Fibroblast of lung (primary cell): ENCODE data around the gene PCTP. TPM values are rescaled to one million over a fixed set of nuclear protein-coding genes. Genes with fewer than 3 reads are reported as not detected.

Source experiments
- DNase-seq, 2 donors: peaks; one replicate each; pipeline versions ENCODE4 v3.0.0 to v3.0.0-alpha.2; 2010; ENCODE audit warnings: low read depth in 2 of 2
- H2AFZ ChIP-seq: 2 replicates; pipeline ENCODE4 v1.5.1; 2012; ENCODE audit warnings: low read length, control low read depth, inconsistent platforms
- H3K27ac ChIP-seq: 2 replicates; pipeline ENCODE4 v1.5.1; 2011; ENCODE audit warnings: low read length, control low read depth; ENCODE audit not compliant: insufficient read depth
- H3K27me3 ChIP-seq: 2 replicates; pipeline ENCODE4 v1.5.1; 2011; ENCODE audit warnings: mild to moderate bottlenecking, low read length; ENCODE audit not compliant: control insufficient read depth, insufficient read depth
- H3K36me3 ChIP-seq: 2 replicates; pipeline ENCODE4 v1.5.1; 2011; ENCODE audit warnings: low read length; ENCODE audit not compliant: control insufficient read depth, insufficient read depth
- H3K4me1 ChIP-seq: 2 replicates; pipeline ENCODE4 v1.5.1; 2011; ENCODE audit warnings: low read length; ENCODE audit not compliant: control insufficient read depth, insufficient read depth; ENCODE audit errors: extremely low read depth
- H3K4me2 ChIP-seq: 2 replicates; pipeline ENCODE4 v1.5.1; 2011; ENCODE audit warnings: low read length, control low read depth; ENCODE audit not compliant: insufficient read depth; ENCODE audit errors: extremely low read depth
- H3K4me3 ChIP-seq, 4 experiments: fragments of 200-600 bp in 1 of 4; sonication (generic) in 1 of 4; replicated peaks in 1 of 4; 2 replicates each; pipeline ENCODE4 v1.5.1; 2011 to 2016; ENCODE audit warnings: low read length in 4 of 4, low read depth in 3 of 4, mild to moderate bottlenecking in 3 of 4, control low read depth in 2 of 4, inconsistent platforms in 1 of 4, mixed read lengths in 1 of 4; ENCODE audit not compliant: insufficient read depth in 1 of 4; ENCODE audit errors: control extremely low read depth in 1 of 4
- H3K79me2 ChIP-seq: 2 replicates; pipeline ENCODE4 v1.5.1; 2012; ENCODE audit warnings: mild to moderate bottlenecking, low read length, inconsistent platforms; ENCODE audit not compliant: control insufficient read depth, insufficient read depth
- H3K9ac ChIP-seq: 2 replicates; pipeline ENCODE4 v1.5.1; 2011; ENCODE audit warnings: mild to moderate bottlenecking, low read length, control low read depth; ENCODE audit not compliant: insufficient read depth
- H3K9me3 ChIP-seq: 2 replicates; pipeline ENCODE4 v1.5.1; 2012; ENCODE audit warnings: low read depth, low read length; ENCODE audit not compliant: control insufficient read depth, insufficient read depth
- H4K20me1 ChIP-seq: 2 replicates; pipeline ENCODE4 v1.5.1; 2011; ENCODE audit warnings: low read length; ENCODE audit not compliant: control insufficient read depth, insufficient read depth; ENCODE audit errors: extremely low read depth
- CTCF ChIP-seq, 2 donors: IDR thresholded peaks in 1 of 2; conservative IDR thresholded peaks in 1 of 2; 1 replicate in 1 of 2; 2 replicates in 1 of 2; pipeline ENCODE4 v1.5.1; 2011 to 2012; ENCODE audit warnings: low read length in 2 of 2, control low read depth in 1 of 2, inconsistent platforms in 1 of 2, low read depth in 1 of 2, mild to moderate bottlenecking in 1 of 2
- EZH2 ChIP-seq: IDR thresholded peaks from 2 replicates; pipeline ENCODE4 v1.5.1; 2012; ENCODE audit warnings: low read length, control low read depth, mild to moderate bottlenecking; ENCODE audit errors: missing control alignments
- polyA plus RNA-seq, 2 donors: library from polyadenylated mRNA; depleted of rRNA in 1 of 2; stranded (reverse) in 1 of 2; unstranded in 1 of 2; fragments of >200 nt; gene quantifications; 2 replicates each; pipeline ENCODE4 v1.2.1, GENCODE V29; 2011 to 2012; ENCODE audit warnings: missing spikeins in 1 of 2
- total RNA-seq: library from RNA; depleted of rRNA; stranded (reverse); fragments of >200 nt; gene quantifications from 2 replicates; pipeline ENCODE4 v1.2.1, GENCODE V29; 2014

PCTP gene
- total and polyA plus RNA-seq, 2 donors (not counting 1 experiment from before 2014, with no cell fraction given) = 20.4 to 20.6 TPM

- Histone ChIP-seq H3K9ac (no peak overlapping the region), H3K79me2 (peaks cover 26% of the 10 kb centered on the region), H2AFZ (no peak overlapping the region), H3K9me3 (no peaks in the 10 kb centered on the region), H3K4me1 (no peaks in the 10 kb centered on the region), H4K20me1 (no peaks in the 10 kb centered on the region), H3K36me3 (no peaks in the 10 kb centered on the region), H3K27ac (no peak overlapping the region), H3K27me3 (no peaks in the 10 kb centered on the region), H3K4me3 (no peak overlapping the region), H3K4me2 (no peak overlapping the region)
- no peak for TF ChIP-seq CTCF (conservative IDR thresholded peaks at IDR 0.05 in 1 of 2, IDR thresholded peaks at IDR 0.05 in 1 of 2; ENCODE audit: low read depth in 1 of 2, low read length in 2 of 2)
- TF ChIP-seq EZH2 = no peak
- no peak for DNase-seq
Observed at GRCh38 chr17:55757659-55758058, 6.8 kb downstream of the PCTP start.

GRCh38 chr17:55758171-55758570, 7.3 kb downstream of the PCTP start:
- H3K79me2 ChIP-seq = peaks cover 22% of the 10 kb centered on the region
- H3K9me3 ChIP-seq = no peaks in the 10 kb centered on the region
- H3K4me2 ChIP-seq = no peak overlapping the region
- DNase-seq = no peak
- TF ChIP-seq EZH2 = no peak
- TF ChIP-seq CTCF (conservative IDR thresholded peaks at IDR 0.05 in 1 of 2, IDR thresholded peaks at IDR 0.05 in 1 of 2; ENCODE audit: low read depth in 1 of 2, low read length in 2 of 2) = no peak
- no peak overlapping the region for H3K9ac ChIP-seq
- no peaks in the 10 kb centered on the region for H3K27me3 ChIP-seq
- H3K36me3 ChIP-seq = no peaks in the 10 kb centered on the region
- no peaks in the 10 kb centered on the region for H3K4me1 ChIP-seq
- H2AFZ ChIP-seq = no peak overlapping the region
- H4K20me1 ChIP-seq = no peaks in the 10 kb centered on the region
- no peak overlapping the region for H3K4me3 ChIP-seq
- H3K27ac ChIP-seq = no peak overlapping the region

- no peaks in the 10 kb centered on the region for H4K20me1 ChIP-seq
- no peak overlapping the region for H3K4me3 ChIP-seq
- no peak overlapping the region for H3K4me2 ChIP-seq
- H2AFZ ChIP-seq = no peak overlapping the region
- no peaks in the 10 kb centered on the region for H3K27me3 ChIP-seq
- no peaks in the 10 kb centered on the region for H3K36me3 ChIP-seq
- no peak overlapping the region for H3K9ac ChIP-seq
- no peaks in the 10 kb centered on the region for H3K9me3 ChIP-seq
- TF ChIP-seq EZH2 = no peak
- no peak for TF ChIP-seq CTCF (conservative IDR thresholded peaks at IDR 0.05 in 1 of 2, IDR thresholded peaks at IDR 0.05 in 1 of 2; ENCODE audit: low read depth in 1 of 2, low read length in 2 of 2)
- no peak overlapping the region for H3K27ac ChIP-seq
- DNase-seq = peak in 1 of 2 donors; percentile 5
- H3K4me1 ChIP-seq = no peaks in the 10 kb centered on the region
- H3K79me2 ChIP-seq = peaks cover 11% of the 10 kb centered on the region
Observed at GRCh38 chr17:55760643-55761355, 9.9 kb downstream of the PCTP start.
